ENCODE measurements around the gene GPR15. TPM values are rescaled to one million over a fixed set of nuclear protein-coding genes. Genes with fewer than 3 reads are reported as not detected.

Gene GPR15
- total and polyA plus RNA-seq, 3 donors from 2014 or later: 0.34 TPM; not detected in 2

- TF ChIP-seq POLR2A (IDR thresholded peaks at IDR 0.05) (no peak), CTCF (IDR thresholded peaks at IDR 0.05) (no peak)
- no peak for DNase-seq
- intact Hi-C loops (cut with DNase I; ENCODE audit: low total_unique reads): no loop called here
- Histone ChIP-seq H3K9me3 (no peaks in the 10 kb centered on the region), H3K27ac (no peak overlapping the region), H3K4me3 (no peak overlapping the region), H3K27me3 (no peaks in the 10 kb centered on the region), H3K4me1 (no peaks in the 10 kb centered on the region), H3K36me3 (ENCODE audit: low read depth, missing control alignments) (no peaks in the 10 kb centered on the region)
- 83 to 85% methylated on average over 5 of the region's 5 CpGs for WGBS, 2 donors
These were observed 30.1 kb downstream of the GPR15 start for GRCh38 chr3:98561727-98562521.

GRCh38 chr3:98563661-98564281 lies 32.0 kb downstream of the GPR15 start:
- Histone ChIP-seq H3K4me3 (no peak overlapping the region), H3K9me3 (no peaks in the 10 kb centered on the region), H3K36me3 (ENCODE audit: low read depth, missing control alignments) (no peaks in the 10 kb centered on the region), H3K27ac (no peak overlapping the region), H3K27me3 (no peaks in the 10 kb centered on the region), H3K4me1 (no peaks in the 10 kb centered on the region)
- no peak for TF ChIP-seq CTCF (IDR thresholded peaks at IDR 0.05)
- TF ChIP-seq POLR2A (IDR thresholded peaks at IDR 0.05): no peak
- no peak for DNase-seq
- intact Hi-C loops (cut with DNase I; ENCODE audit: low total_unique reads): no loop called here
- 86% methylated on average over 1 to 4 of the region's 4 CpGs for WGBS, 2 donors

GRCh38 chr3:98564282-98565005 lies 32.7 kb downstream of the GPR15 start:
- DNase-seq: no peak
- H3K27ac ChIP-seq: no peak overlapping the region
- no peaks in the 10 kb centered on the region for H3K9me3 ChIP-seq
- WGBS, 2 donors: 79 to 88% methylated on average over 7 of the region's 7 CpGs
- H3K27me3 ChIP-seq: no peaks in the 10 kb centered on the region
- TF ChIP-seq CTCF (IDR thresholded peaks at IDR 0.05) (no peak), POLR2A (IDR thresholded peaks at IDR 0.05) (no peak)
- H3K4me3 ChIP-seq: no peak overlapping the region
- no peaks in the 10 kb centered on the region for H3K4me1 ChIP-seq
- intact Hi-C loops (cut with DNase I; ENCODE audit: low total_unique reads): no loop called here
- no peaks in the 10 kb centered on the region for H3K36me3 ChIP-seq (ENCODE audit: low read depth, missing control alignments)

- no peak for DNase-seq
- no peaks in the 10 kb centered on the region for H3K4me1 ChIP-seq
- H3K36me3 ChIP-seq (ENCODE audit: low read depth, missing control alignments): no peaks in the 10 kb centered on the region
- no peak overlapping the region for H3K27ac ChIP-seq
- H3K4me3 ChIP-seq: no peak overlapping the region
- WGBS, 2 donors: 53 to 57% methylated on average over 3 of the region's 3 CpGs
- no peaks in the 10 kb centered on the region for H3K27me3 ChIP-seq
- no peaks in the 10 kb centered on the region for H3K9me3 ChIP-seq
- intact Hi-C loops (cut with DNase I; ENCODE audit: low total_unique reads): no loop called here
- TF ChIP-seq POLR2A (IDR thresholded peaks at IDR 0.05): no peak
- no peak for TF ChIP-seq CTCF (IDR thresholded peaks at IDR 0.05)
These were observed 33.5 kb downstream of the GPR15 start for GRCh38 chr3:98565237-98565643.

All from testis (tissue), 3 donors.